Activated CD8-positive, alpha-beta T cell treated with anti-CD3 and anti-CD28 coated beads for 36 hours (primary cell): ENCODE results near the gene ELOVL6. TPM values are rescaled to one million over a fixed set of nuclear protein-coding genes. Genes with fewer than 3 reads are reported as not detected.

Experiments used
- ATAC-seq: fragments of 200-7000 bp; cut with Tn5 transposase; one replicate; pipeline ENCODE4 v1.10.0; 2021; ENCODE audit warnings: mild to moderate bottlenecking, moderate library complexity
- CTCF ChIA-PET: fragments of 350-600 bp; sonication (Branson Sonifier 250); formaldehyde crosslinking; loops from one replicate; lab custom pipeline; 2021; ENCODE audit warnings: antibody characterized with exemption; lab: Charles Lee
- POLR2A ChIA-PET: fragments of 350-600 bp; sonication (Branson Sonifier 250); formaldehyde crosslinking; loops from one replicate; lab custom pipeline; 2021; ENCODE audit warnings: antibody characterized with exemption; lab: Charles Lee
- DNase-seq: peaks from one replicate; pipeline ENCODE4 v3.0.0-alpha.2; 2020
- H3K27ac Mint-ChIP-seq: one replicate; pipeline ENCODE4 v1.8.0; 2021; ENCODE audit warnings: mild to moderate bottlenecking, mixed read lengths
- H3K27me3 Mint-ChIP-seq: one replicate; pipeline ENCODE4 v1.8.0; 2021; ENCODE audit warnings: mixed read lengths
- H3K36me3 Mint-ChIP-seq: one replicate; pipeline ENCODE4 v1.8.0; 2021; ENCODE audit warnings: low read depth, mixed read lengths
- H3K4me1 Mint-ChIP-seq: one replicate; pipeline ENCODE4 v1.8.0; 2021; ENCODE audit warnings: low read depth, mixed read lengths
- H3K4me3 Mint-ChIP-seq: one replicate; pipeline ENCODE4 v1.8.0; 2021; ENCODE audit warnings: mild to moderate bottlenecking, moderate library complexity, mixed read lengths
- H3K9me3 Mint-ChIP-seq: one replicate; pipeline ENCODE4 v1.8.0; 2021; ENCODE audit warnings: mixed read lengths
- intact Hi-C: fragments of 100-400 bp; cut with micrococcal nuclease; formaldehyde crosslinking; loops from one replicate; pipeline ENCODE4 v1.10.0; 2022
- total RNA-seq, 2 experiments: library from RNA; stranded (reverse); gene quantifications; one replicate each; pipeline ENCODE4 v1.2.3, GENCODE V29; 2021
- TF ChIP-seq, protein P1 (sequence below): fragments of 200-600 bp; IDR thresholded peaks from one replicate; pipeline ENCODE4 v1.8.0; 2022; ENCODE audit warnings: antibody characterized with exemption, mild to moderate bottlenecking

The ELOVL6 gene
- total RNA-seq, 2 experiments from 2014 or later = 4.7 to 7.7 TPM

DNA sequence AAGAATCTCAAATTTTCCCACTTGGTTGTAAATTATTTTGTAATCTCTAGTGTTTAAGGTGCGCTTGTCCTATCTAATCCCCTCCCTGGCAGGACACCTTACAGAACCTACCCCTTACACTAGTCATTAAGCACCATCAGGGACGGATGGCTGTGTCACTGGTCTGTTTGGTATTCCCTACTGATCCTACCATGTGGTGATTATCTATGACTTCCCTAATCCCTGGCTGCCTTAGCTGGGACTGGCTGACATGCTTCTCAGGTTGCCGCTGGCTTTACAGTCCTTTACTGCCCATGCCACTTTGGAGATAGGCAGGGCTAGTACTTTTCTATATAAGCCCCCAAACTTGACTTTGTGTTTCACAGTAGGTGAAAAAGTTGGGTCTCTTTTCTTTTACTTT, 58.6 kb downstream of the ELOVL6 start:
- Mint-ChIP-seq H3K36me3 (no peaks in the 10 kb centered on the region), H3K27ac (no peak overlapping the region), H3K27me3 (no peaks in the 10 kb centered on the region), H3K4me3 (no peak overlapping the region), H3K9me3 (no peaks in the 10 kb centered on the region), H3K4me1 (no peaks in the 10 kb centered on the region)
- POLR2A ChIA-PET = interaction anchor here (0.6 kb wide), 1 partner anchor 23 kb away, joined by 3 read pairs; no protein-coding TSS in a partner anchor
- intact Hi-C loops = no loop called here
- TF ChIP-seq, protein P1, sequence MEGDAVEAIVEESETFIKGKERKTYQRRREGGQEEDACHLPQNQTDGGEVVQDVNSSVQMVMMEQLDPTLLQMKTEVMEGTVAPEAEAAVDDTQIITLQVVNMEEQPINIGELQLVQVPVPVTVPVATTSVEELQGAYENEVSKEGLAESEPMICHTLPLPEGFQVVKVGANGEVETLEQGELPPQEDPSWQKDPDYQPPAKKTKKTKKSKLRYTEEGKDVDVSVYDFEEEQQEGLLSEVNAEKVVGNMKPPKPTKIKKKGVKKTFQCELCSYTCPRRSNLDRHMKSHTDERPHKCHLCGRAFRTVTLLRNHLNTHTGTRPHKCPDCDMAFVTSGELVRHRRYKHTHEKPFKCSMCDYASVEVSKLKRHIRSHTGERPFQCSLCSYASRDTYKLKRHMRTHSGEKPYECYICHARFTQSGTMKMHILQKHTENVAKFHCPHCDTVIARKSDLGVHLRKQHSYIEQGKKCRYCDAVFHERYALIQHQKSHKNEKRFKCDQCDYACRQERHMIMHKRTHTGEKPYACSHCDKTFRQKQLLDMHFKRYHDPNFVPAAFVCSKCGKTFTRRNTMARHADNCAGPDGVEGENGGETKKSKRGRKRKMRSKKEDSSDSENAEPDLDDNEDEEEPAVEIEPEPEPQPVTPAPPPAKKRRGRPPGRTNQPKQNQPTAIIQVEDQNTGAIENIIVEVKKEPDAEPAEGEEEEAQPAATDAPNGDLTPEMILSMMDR = no peak
- no peak for ATAC-seq
- CTCF ChIA-PET = interaction anchor here (0.9 kb wide), 1 partner anchor 90 kb away, joined by 3 read pairs; no protein-coding TSS in a partner anchor
- no peak for DNase-seq

DNA sequence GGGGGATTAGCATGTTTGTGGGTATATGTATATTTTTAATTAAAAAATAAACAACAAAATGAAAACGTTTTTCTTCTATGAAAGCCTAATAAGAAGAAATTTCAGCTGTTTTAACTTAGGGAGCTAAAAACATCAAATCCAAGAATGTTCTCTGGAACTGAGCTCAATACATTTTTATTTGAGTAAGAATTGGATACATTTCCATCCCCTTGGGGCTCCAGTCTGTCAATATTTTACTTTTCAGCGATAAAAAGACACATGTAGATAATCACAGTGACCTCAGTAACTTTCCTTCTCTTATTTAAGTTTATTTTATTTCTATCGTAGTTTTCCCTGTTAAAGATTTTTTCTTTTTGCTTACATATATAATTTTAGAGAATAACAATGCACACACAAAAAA, 59.3 kb downstream of the ELOVL6 start:
- H3K27me3 Mint-ChIP-seq = no peaks in the 10 kb centered on the region
- ChIA-PET CTCF (interaction anchor here (0.9 kb wide), 1 partner anchor 90 kb away, joined by 3 read pairs; no protein-coding TSS in a partner anchor), POLR2A (no interaction called here)
- no peak overlapping the region for H3K4me3 Mint-ChIP-seq
- ATAC-seq = no peak
- no peaks in the 10 kb centered on the region for H3K4me1 Mint-ChIP-seq
- H3K27ac Mint-ChIP-seq = no peak overlapping the region
- TF ChIP-seq, protein P1 = no peak
- H3K9me3 Mint-ChIP-seq = no peaks in the 10 kb centered on the region
- no peak for DNase-seq
- H3K36me3 Mint-ChIP-seq = no peaks in the 10 kb centered on the region
- intact Hi-C loops = no loop called here

DNA sequence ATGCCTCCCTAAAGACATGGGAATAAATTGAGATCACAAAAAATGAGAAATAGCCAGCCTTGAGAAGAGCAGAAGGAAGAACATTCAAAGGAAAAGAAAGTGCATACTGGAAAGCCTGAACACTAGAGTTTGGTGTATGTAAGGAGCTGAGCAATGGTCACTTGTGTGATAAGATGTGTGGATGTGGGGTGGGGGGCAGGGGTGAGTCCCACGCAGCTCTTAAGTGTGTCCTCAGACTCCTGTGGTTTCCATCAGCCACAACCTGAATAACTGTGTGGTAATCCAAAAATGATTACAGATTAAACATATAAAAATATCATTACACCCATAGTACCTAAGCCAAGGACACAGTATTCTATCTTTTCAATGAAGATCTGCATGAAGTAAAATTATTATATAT, 59.9 kb downstream of the ELOVL6 start:
- TF ChIP-seq, protein P1 = no peak
- intact Hi-C loops = no loop called here
- Mint-ChIP-seq H3K36me3 (no peaks in the 10 kb centered on the region), H3K27ac (no peak overlapping the region), H3K4me1 (no peaks in the 10 kb centered on the region), H3K4me3 (no peak overlapping the region), H3K27me3 (no peaks in the 10 kb centered on the region), H3K9me3 (no peaks in the 10 kb centered on the region)
- CTCF ChIA-PET = interaction anchor here (0.8 kb wide), 1 partner anchor 27 kb away, joined by 3 read pairs; no protein-coding TSS in a partner anchor
- ATAC-seq (no peak), DNase-seq (no peak)
- POLR2A ChIA-PET = no interaction called here

DNA sequence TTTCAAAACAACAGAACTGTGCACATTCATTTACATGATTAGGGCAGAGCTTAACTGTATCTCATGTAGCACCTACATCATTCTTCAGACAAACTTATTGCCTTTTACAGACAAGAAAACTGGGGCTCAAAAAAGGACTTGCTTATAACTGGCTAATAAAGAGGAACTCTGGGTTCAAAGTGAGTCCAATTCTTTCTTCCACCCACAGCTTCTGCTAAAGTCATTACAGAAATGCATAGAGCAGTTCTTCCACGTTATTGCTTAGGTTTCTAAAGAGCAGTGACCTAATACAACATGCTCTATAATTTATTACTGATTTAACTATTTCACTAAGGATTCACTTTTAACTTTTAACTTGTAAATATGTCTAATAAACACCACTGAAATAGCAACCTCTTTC, 60.6 kb downstream of the ELOVL6 start:
- CTCF ChIA-PET = interaction anchor here (0.8 to 1.3 kb wide), 5 partner anchors 24 to 178 kb away, joined by 3 to 4 read pairs (median 3); no protein-coding TSS in a partner anchor
- no peak for ATAC-seq
- Mint-ChIP-seq H3K9me3 (no peaks in the 10 kb centered on the region), H3K36me3 (no peaks in the 10 kb centered on the region), H3K4me3 (no peak overlapping the region), H3K4me1 (no peaks in the 10 kb centered on the region), H3K27me3 (no peaks in the 10 kb centered on the region), H3K27ac (no peak overlapping the region)
- DNase-seq = no peak
- TF ChIP-seq, protein P1 = no peak
- POLR2A ChIA-PET = no interaction called here
- intact Hi-C loops = no loop called here

DNA sequence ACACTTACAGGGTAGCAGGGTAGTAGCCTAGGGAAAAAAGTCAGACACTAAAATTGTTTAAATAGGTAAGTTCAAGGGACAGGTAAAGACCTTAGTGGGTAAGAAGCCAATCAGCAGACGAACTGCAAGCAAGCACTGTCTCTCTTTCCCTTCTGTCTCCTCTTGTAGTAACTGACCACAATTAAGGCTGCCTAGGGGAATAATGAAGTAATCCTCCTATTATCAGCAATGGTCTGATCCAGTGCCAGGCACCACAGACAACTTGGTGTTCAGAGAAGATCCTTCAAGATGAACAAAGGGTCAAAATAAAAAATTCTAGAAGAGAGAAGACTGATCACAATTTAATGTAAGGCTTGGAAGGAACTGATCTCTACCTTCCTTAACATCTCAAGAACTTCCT, 62.9 kb downstream of the ELOVL6 start:
- Mint-ChIP-seq H3K4me3 (no peak overlapping the region), H3K27ac (no peak overlapping the region), H3K27me3 (no peaks in the 10 kb centered on the region), H3K36me3 (no peaks in the 10 kb centered on the region), H3K4me1 (no peaks in the 10 kb centered on the region), H3K9me3 (no peaks in the 10 kb centered on the region)
- no peak for DNase-seq
- ATAC-seq = no peak
- intact Hi-C loops = no loop called here
- ChIA-PET CTCF (no interaction called here), POLR2A (no interaction called here)
- TF ChIP-seq, protein P1 = no peak
